DOHH2 (cell line): ENCODE data around the gene AGO4.

ENCODE experiments used
- H3F3A ChIP-seq: fragments of 200-600 bp; sonication (generic), shearing (Covaris generic); 2 replicates; pipeline ENCODE4 v1.6.0; 2016; ENCODE audit warnings: antibody characterized with exemption, mild to moderate bottlenecking; ENCODE audit not compliant: control insufficient read depth, insufficient read depth
- H3K27ac ChIP-seq: fragments of 200-600 bp; sonication (generic); 2 replicates; pipeline ENCODE4 v1.5.1; 2014; ENCODE audit warnings: low read depth, mild to moderate bottlenecking, low read length, moderate library complexity
- H3K27me3 ChIP-seq: fragments of 200-600 bp; sonication (generic); 2 replicates; pipeline ENCODE4 v1.6.1; 2014; ENCODE audit warnings: mild to moderate bottlenecking, low read length, mixed read lengths; ENCODE audit not compliant: control insufficient read depth
- H3K36me3 ChIP-seq: fragments of 200-600 bp; sonication (generic); 2 replicates; pipeline ENCODE4 v1.6.1; 2014; ENCODE audit warnings: mild to moderate bottlenecking, low read length, moderate library complexity, mixed read lengths; ENCODE audit not compliant: control insufficient read depth
- H3K4me1 ChIP-seq: fragments of 200-600 bp; sonication (generic); 2 replicates; pipeline ENCODE4 v1.6.1; 2014; ENCODE audit warnings: mild to moderate bottlenecking, low read length, mixed read lengths; ENCODE audit not compliant: control insufficient read depth
- H3K4me2 ChIP-seq: fragments of 200-600 bp; sonication (generic); 2 replicates; pipeline ENCODE4 v1.6.0; 2014; ENCODE audit warnings: mild to moderate bottlenecking, low read length, moderate library complexity
- H3K4me3 ChIP-seq: fragments of 200-600 bp; sonication (generic); 2 replicates; pipeline ENCODE4 v1.5.1; 2014; ENCODE audit warnings: mild to moderate bottlenecking, low read length, mixed read lengths
- H3K79me2 ChIP-seq: fragments of 200-600 bp; sonication (generic); 2 replicates; pipeline ENCODE4 v1.6.1; 2014; ENCODE audit warnings: mild to moderate bottlenecking, low read length, mixed read lengths; ENCODE audit not compliant: control insufficient read depth
- H3K9me2 ChIP-seq: fragments of 200-600 bp; sonication (generic); replicated peaks from 2 replicates; pipeline ENCODE4 v1.6.1; 2014; ENCODE audit warnings: mild to moderate bottlenecking, low read length, mixed read lengths; ENCODE audit not compliant: control insufficient read depth
- H3K9me3 ChIP-seq: fragments of 200-600 bp; sonication (generic); 2 replicates; pipeline ENCODE4 v1.6.1; 2014; ENCODE audit warnings: antibody characterized with exemption, low read length, mixed read lengths; ENCODE audit not compliant: control insufficient read depth, insufficient read depth
- H4K20me1 ChIP-seq: fragments of 200-600 bp; sonication (generic); 2 replicates; pipeline ENCODE4 v1.6.0; 2014; ENCODE audit warnings: low read depth, mild to moderate bottlenecking, antibody characterized with exemption, low read length, moderate library complexity; ENCODE audit not compliant: control insufficient read depth, insufficient read depth
- CTCF ChIP-seq: fragments of 200-600 bp; sonication (generic); IDR thresholded peaks from one replicate; pipeline ENCODE4 v1.5.1; 2014; ENCODE audit warnings: antibody characterized with exemption, mild to moderate bottlenecking, low read depth, low read length; ENCODE audit not compliant: poor library complexity, severe bottlenecking
- EZH2phosphoT487 ChIP-seq: fragments of 200-600 bp; sonication (generic); IDR thresholded peaks from 2 replicates; pipeline ENCODE4 v1.6.1; 2017; ENCODE audit warnings: borderline replicate concordance, mild to moderate bottlenecking, antibody characterized with exemption, low read length, moderate library complexity, mixed read lengths

Gene AGO4

GRCh38 chr1:35833395-35833794 is 25.6 kb downstream of the AGO4 start:
- Histone ChIP-seq H3K4me3 (no peak overlapping the region), H3K9me2 (no peaks in the 10 kb centered on the region), H3K27ac (no peak overlapping the region), H3K27me3 (no peaks in the 10 kb centered on the region), H3K4me2 (no peak overlapping the region), H3K4me1 (no peaks in the 10 kb centered on the region), H3K9me3 (no peaks in the 10 kb centered on the region), H3K79me2 (no peaks in the 10 kb centered on the region), H3F3A (no peaks in the 10 kb centered on the region), H4K20me1 (no peaks in the 10 kb centered on the region), H3K36me3 (peaks cover 26% of the 10 kb centered on the region)
- no peak for TF ChIP-seq EZH2phosphoT487

GRCh38 chr1:35834218-35834617 is 26.4 kb downstream of the AGO4 start:
- H3K9me3 ChIP-seq: no peaks in the 10 kb centered on the region
- peaks cover 22% of the 10 kb centered on the region for H3K36me3 ChIP-seq
- no peak overlapping the region for H3K27ac ChIP-seq
- no peaks in the 10 kb centered on the region for H3K27me3 ChIP-seq
- H3K79me2 ChIP-seq: no peaks in the 10 kb centered on the region
- TF ChIP-seq CTCF (no peak), EZH2phosphoT487 (no peak)
- H3K4me3 ChIP-seq: no peak overlapping the region
- no peaks in the 10 kb centered on the region for H3F3A ChIP-seq
- no peak overlapping the region for H3K4me2 ChIP-seq
- H3K4me1 ChIP-seq: no peaks in the 10 kb centered on the region
- H4K20me1 ChIP-seq: no peaks in the 10 kb centered on the region
- no peaks in the 10 kb centered on the region for H3K9me2 ChIP-seq

GRCh38 chr1:35835398-35835797 is 27.6 kb downstream of the AGO4 start:
- Histone ChIP-seq H3K9me2 (no peaks in the 10 kb centered on the region), H3K27me3 (no peaks in the 10 kb centered on the region), H3K27ac (no peak overlapping the region), H3K4me2 (no peak overlapping the region), H3K4me1 (no peaks in the 10 kb centered on the region), H3K36me3 (peaks cover 22% of the 10 kb centered on the region), H4K20me1 (no peaks in the 10 kb centered on the region), H3F3A (no peaks in the 10 kb centered on the region), H3K79me2 (no peaks in the 10 kb centered on the region), H3K4me3 (no peak overlapping the region), H3K9me3 (no peaks in the 10 kb centered on the region)
- no peak for TF ChIP-seq EZH2phosphoT487
- no peak for TF ChIP-seq CTCF

- no peaks in the 10 kb centered on the region for H3K9me3 ChIP-seq
- H3K4me1 ChIP-seq: no peaks in the 10 kb centered on the region
- H3K27me3 ChIP-seq: no peaks in the 10 kb centered on the region
- TF ChIP-seq EZH2phosphoT487: no peak
- no peak for TF ChIP-seq CTCF
- no peaks in the 10 kb centered on the region for H3K79me2 ChIP-seq
- no peak overlapping the region for H3K27ac ChIP-seq
- H3K4me3 ChIP-seq: no peak overlapping the region
- H3K9me2 ChIP-seq: no peaks in the 10 kb centered on the region
- no peak overlapping the region for H3K4me2 ChIP-seq
- no peaks in the 10 kb centered on the region for H3F3A ChIP-seq
- no peaks in the 10 kb centered on the region for H4K20me1 ChIP-seq
- peaks cover 28% of the 10 kb centered on the region for H3K36me3 ChIP-seq
Observed at GRCh38 chr1:35836734-35837133, 28.9 kb downstream of the AGO4 start.
